Breast epithelium (tissue), 3 donors: ENCODE measurements around the gene FZD7.

Source experiments
- CTCF ChIP-seq, 3 donors: fragments of 450-650 bp; IDR thresholded peaks; one replicate each; pipeline ENCODE4 v1.5.1; 2016 to 2017; ENCODE audit warnings: antibody characterized with exemption in 3 of 3, mild to moderate bottlenecking in 3 of 3, moderate library complexity in 3 of 3
- POLR2AphosphoS5 ChIP-seq, 3 donors: sonication (generic); formaldehyde crosslinking; IDR thresholded peaks; one replicate each; pipeline ENCODE4 v1.6.1; 2017; ENCODE audit warnings: antibody characterized with exemption in 3 of 3

GRCh38 chr2:201984333-201984732, 49.3 kb upstream of the FZD7 start:
- TF ChIP-seq POLR2AphosphoS5 (IDR thresholded peaks at IDR 0.05) (no peak), CTCF (IDR thresholded peaks at IDR 0.05) (no peak)
